ENCODE results near the gene TTC17. TPM values are rescaled to one million over a fixed set of nuclear protein-coding genes. Genes with fewer than 3 reads are reported as not detected.

The TTC17 gene
- total and polyA plus RNA-seq, 2 of the 4 experiments (the other 2 are of a cell fraction): 56.3 to 61.3 TPM

GRCh38 chr11:43498561-43498960, 139.8 kb downstream of the TTC17 start:
- dilution Hi-C loops (cut with HindIII; ENCODE audit: low sequenced_read_pairs, unreplicated experiment): no loop called here
- no peak overlapping the region for H2AK9ac ChIP-seq (replicated peaks; ENCODE audit: low read depth, low read length, poor library complexity)
- CTCF ChIA-PET: interaction anchor here (0.5 kb wide), 1 partner anchor 355 kb away, joined by 8 read pairs; no protein-coding TSS in a partner anchor
- DNase-seq (no peak), ATAC-seq (ENCODE audit: low read depth) (no peak)
- no peak overlapping the region for H4K5ac ChIP-seq (ENCODE audit: low read depth, low read length)
- H4K8ac ChIP-seq (ENCODE audit: low read depth in 2 of 2, low read length in 2 of 2): no peak overlapping the region
- H3K14ac ChIP-seq (replicated peaks; ENCODE audit: low read depth, low read length): no peak overlapping the region
- H4K20me1 ChIP-seq (ENCODE audit: insufficient read depth, low read length): no peaks in the 10 kb centered on the region
- no peak overlapping the region for H3K4me2 ChIP-seq (ENCODE audit: low read depth, low read length)
- no TSS peak for BruUV-seq (replicated peaks)
- no peak overlapping the region for H3K56ac ChIP-seq (ENCODE audit: extremely low read depth, insufficient read depth, low read length)
- H3K36me3 ChIP-seq (ENCODE audit: control insufficient read depth, insufficient read depth, low read length): peaks cover 9% of the 10 kb centered on the region
- H3K4me1 ChIP-seq (ENCODE audit: control insufficient read depth, insufficient read depth, low read length): no peaks in the 10 kb centered on the region
- H2AK5ac ChIP-seq (ENCODE audit: low read depth, low read length): no peak overlapping the region
- WGBS, 2 experiments (ENCODE audit: extremely low coverage in 2 of 2, insufficient read length in 1 of 2): 43% methylated on average over 1 of the region's 3 CpGs; no CpG with 5 or more reads in 1 of the 2 experiments
- in situ Hi-C loops (cut with MboI; ENCODE audit: low sequenced_read_pairs): no loop called here
- H2BK15ac ChIP-seq (ENCODE audit: low read depth, low read length): no peak overlapping the region
- no peak overlapping the region for H2BK20ac ChIP-seq (ENCODE audit: low read depth, low read length)
- H3K4ac ChIP-seq (ENCODE audit: low read depth, low read length): no peak overlapping the region
- H3K9me1 ChIP-seq (ENCODE audit: insufficient read depth, low read length): no peaks in the 10 kb centered on the region
- H2BK120ac ChIP-seq (ENCODE audit: low read depth, low read length): no peak overlapping the region
- no peak overlapping the region for H2BK5ac ChIP-seq (ENCODE audit: low read depth, low read length, poor library complexity, severe bottlenecking)
- no peaks in the 10 kb centered on the region for H3K9me3 ChIP-seq (ENCODE audit: control insufficient read depth, insufficient read depth, low read length)
- no peaks in the 10 kb centered on the region for H3K79me1 ChIP-seq (ENCODE audit: low read depth in 1 of 2, low read length in 2 of 2)
- H2AFZ ChIP-seq (replicated peaks; ENCODE audit: low read length, poor library complexity): no peak overlapping the region
- H3K9ac ChIP-seq (ENCODE audit: low read depth, low read length): no peak overlapping the region
- H3K27me3 ChIP-seq (ENCODE audit: control insufficient read depth, insufficient read depth, low read length): peaks cover 3% of the 10 kb centered on the region; the same call in 1 of the 2 replicates
- POLR2A ChIA-PET (ENCODE audit: unreplicated experiment): no interaction called here
- intact Hi-C loops (cut with micrococcal nuclease): no loop called here
- H4K91ac ChIP-seq (ENCODE audit: insufficient read depth, low read depth, low read length): no peak overlapping the region
- no peak overlapping the region for H3K23ac ChIP-seq (ENCODE audit: low read depth, low read length)
- no peak overlapping the region for H3K27ac ChIP-seq (ENCODE audit: insufficient read depth, low read length)
- H3K4me3 ChIP-seq (ENCODE audit: insufficient read depth, low read depth, low read length): no peak overlapping the region
- no peak overlapping the region for H3K18ac ChIP-seq (ENCODE audit: low read depth, low read length)
- no peak for TF ChIP-seq CTCF (conservative IDR thresholded peaks at IDR 0.05; ENCODE audit: low read depth, low read length)
- TF ChIP-seq RCOR1 (IDR thresholded peaks at IDR 0.05; ENCODE audit: insufficient replicate concordance, low read length): no peak
- no peak for TF ChIP-seq CHD1 (IDR thresholded peaks at IDR 0.05; ENCODE audit: low read depth, low read length)
- TF ChIP-seq RFX5 (IDR thresholded peaks at IDR 0.05; ENCODE audit: low read depth, low read length): no peak
- TF ChIP-seq MXI1 (IDR thresholded peaks at IDR 0.05; ENCODE audit: borderline replicate concordance, low read depth, low read length): no peak
- TF ChIP-seq FOS (IDR thresholded peaks at IDR 0.05; ENCODE audit: low read depth, low read length): no peak
- no peak for TF ChIP-seq USF2 (IDR thresholded peaks at IDR 0.05; ENCODE audit: low read depth, low read length)
- TF ChIP-seq NFE2L2 (IDR thresholded peaks at IDR 0.05; ENCODE audit: low read depth, low read length): no peak
